HFF-Myc (cell line): Measurements from ENCODE around the gene STAM2.
"Not testable (repeated sequence)": the region's sequence is repeated elsewhere in the genome, so short reads cannot be mapped to it uniquely, and the experiment has no call there.

Experiments used
- DNase-seq: peaks from one replicate; pipeline ENCODE4 v3.0.0-alpha.2; 2011; ENCODE audit warnings: low read depth; ENCODE audit errors: extremely low read depth
- H3K4me3 ChIP-seq: replicated peaks from 2 replicates; pipeline ENCODE4 v1.5.1; 2011; ENCODE audit warnings: low read depth, mild to moderate bottlenecking, control low read depth, low read length
- CTCF ChIP-seq: IDR thresholded peaks from 2 replicates; pipeline ENCODE4 v1.5.1; 2012; ENCODE audit warnings: mild to moderate bottlenecking, low read depth, low read length, control low read depth; ENCODE audit errors: missing control alignments

Gene STAM2

GRCh38 chr2:152094014-152094413 lies 81.5 kb downstream of the STAM2 start:
- no peak for TF ChIP-seq CTCF
- no peak overlapping the region for H3K4me3 ChIP-seq
- no peak for DNase-seq

- DNase-seq: peak; percentile 11
- no peak for TF ChIP-seq CTCF
- H3K4me3 ChIP-seq: no peak overlapping the region
Measured at GRCh38 chr2:152093464-152093863, 82.1 kb downstream of the STAM2 start.

GRCh38 chr2:152092095-152092494 lies 83.5 kb downstream of the STAM2 start:
- TF ChIP-seq CTCF: no peak
- H3K4me3 ChIP-seq: no peak overlapping the region
- DNase-seq: no peak

DNA sequence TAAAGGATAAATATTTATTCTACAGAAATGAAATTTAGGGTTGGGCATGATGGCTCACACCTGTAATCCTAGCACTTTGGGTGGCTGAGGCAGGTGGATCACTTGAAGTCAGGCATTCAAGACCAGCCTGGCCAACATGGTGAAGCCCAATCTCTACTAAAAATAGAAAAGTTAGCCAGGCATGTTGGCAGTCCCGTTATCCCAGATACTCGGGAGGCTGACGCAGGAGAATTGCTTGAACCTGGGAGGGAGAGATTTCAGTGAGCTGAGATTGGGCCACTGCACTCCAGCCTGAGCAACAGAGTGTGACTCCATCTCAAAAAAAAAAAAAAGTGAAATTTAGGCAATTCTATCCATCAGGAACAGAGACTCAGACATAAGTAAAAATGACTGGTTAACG lies 84.8 kb downstream of the STAM2 start:
- not testable (repeated sequence) for DNase-seq, H3K4me3 ChIP-seq

- no peak for TF ChIP-seq CTCF
- no peak for DNase-seq
Measured at GRCh38 chr2:152089238-152089637, 86.3 kb downstream of the STAM2 start.

DNA sequence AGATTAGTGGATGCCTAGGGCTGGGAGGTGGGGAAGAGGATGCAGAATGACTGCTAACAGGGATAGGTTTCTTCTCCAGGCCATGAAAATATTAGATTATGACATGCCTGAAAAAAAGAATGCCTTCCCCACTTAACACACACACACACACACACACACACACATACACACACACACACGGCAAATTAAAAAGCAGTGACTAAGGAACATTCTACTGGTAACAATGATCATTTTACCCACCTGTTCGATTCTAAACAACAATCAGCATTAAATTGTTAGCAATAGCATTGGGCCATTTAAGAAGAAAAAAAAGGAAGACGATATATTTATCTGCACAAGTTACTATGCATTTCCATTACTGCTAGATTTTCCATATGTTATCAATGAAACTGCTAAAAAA lies 87.6 kb downstream of the STAM2 start:
- H3K4me3 ChIP-seq: no peak overlapping the region
- no peak for DNase-seq
- TF ChIP-seq CTCF: no peak

More at GRCh38 chr2:152089238-152089637, 86.3 kb downstream of the STAM2 start:
- no peak overlapping the region for H3K4me3 ChIP-seq

DNA sequence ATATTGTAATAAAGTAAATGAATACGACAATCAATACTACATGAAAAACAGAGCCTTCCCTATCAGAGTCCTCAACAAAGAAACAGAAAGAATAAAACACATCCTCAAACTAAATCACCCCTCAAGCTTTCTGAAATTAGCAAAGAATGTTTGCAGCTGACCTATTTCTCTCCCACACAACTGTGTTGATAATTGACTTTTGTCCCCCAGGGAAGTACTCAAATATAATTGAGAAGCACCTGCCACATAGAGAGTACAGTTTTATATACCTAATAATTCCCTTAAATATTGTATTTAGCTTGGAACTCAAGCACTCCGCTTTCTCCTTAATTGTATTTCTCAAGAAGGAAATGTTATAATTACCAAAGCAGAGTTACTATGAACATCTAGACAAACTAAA lies 89.3 kb downstream of the STAM2 start:
- TF ChIP-seq CTCF: no peak
- DNase-seq: no peak

More for the DNA sequence above, 89.3 kb downstream of the STAM2 start:
- no peak overlapping the region for H3K4me3 ChIP-seq
